ENCODE measurements around the gene KLHL25.
A peak's percentile ranks its signal among the peaks of the same experiment; 100 is the strongest.
"Not testable (repeated sequence)": the region's sequence is repeated elsewhere in the genome, so short reads cannot be mapped to it uniquely, and the experiment has no call there.

The KLHL25 gene

GRCh38 chr15:85810075-85810474, 15.3 kb upstream of the KLHL25 start:
- H3K9me3 ChIP-seq (ENCODE audit: control insufficient read depth, low read length): no peaks in the 10 kb centered on the region
- H3K79me2 ChIP-seq: no peaks in the 10 kb centered on the region
- H3K4me2 ChIP-seq (ENCODE audit: low read length): no peak overlapping the region
- no peaks in the 10 kb centered on the region for H3K36me3 ChIP-seq (ENCODE audit: control insufficient read depth, insufficient read depth, low read length)
- H3K4me3 ChIP-seq (ENCODE audit: low read depth, low read length): no peak overlapping the region
- H3K4me1 ChIP-seq: no peaks in the 10 kb centered on the region
- H3K27ac ChIP-seq: no peak overlapping the region
- H2AFZ ChIP-seq: no peak overlapping the region
- no peak for TF ChIP-seq CTCF (IDR thresholded peaks at IDR 0.05)
- H3K27me3 ChIP-seq (ENCODE audit: control insufficient read depth, insufficient read depth, low read length): no peaks in the 10 kb centered on the region
- H3K9ac ChIP-seq: no peak overlapping the region

- Histone ChIP-seq H2AFZ (no peak overlapping the region), H3K36me3 (ENCODE audit: control insufficient read depth, insufficient read depth, low read length) (no peaks in the 10 kb centered on the region), H3K79me2 (no peaks in the 10 kb centered on the region), H3K27me3 (ENCODE audit: control insufficient read depth, insufficient read depth, low read length) (no peaks in the 10 kb centered on the region), H3K4me3 (ENCODE audit: low read depth, low read length) (no peak overlapping the region), H3K9ac (no peak overlapping the region), H3K4me1 (no peaks in the 10 kb centered on the region), H3K4me2 (ENCODE audit: low read length) (no peak overlapping the region), H3K27ac (no peak overlapping the region), H3K9me3 (ENCODE audit: control insufficient read depth, low read length) (no peaks in the 10 kb centered on the region)
- TF ChIP-seq CTCF (IDR thresholded peaks at IDR 0.05): no peak
Measured at GRCh38 chr15:85805420-85805819, 10.7 kb upstream of the KLHL25 start.

GRCh38 chr15:85804481-85805170, 9.9 kb upstream of the KLHL25 start:
- TF ChIP-seq CTCF (IDR thresholded peaks at IDR 0.05): no peak

GRCh38 chr15:85802617-85803016, 7.9 kb upstream of the KLHL25 start:
- H3K9me3 ChIP-seq (ENCODE audit: control insufficient read depth, low read length); H2AFZ ChIP-seq; H3K9ac ChIP-seq; H3K27ac ChIP-seq; H3K4me3 ChIP-seq (ENCODE audit: low read depth, low read length); H3K36me3 ChIP-seq (ENCODE audit: control insufficient read depth, insufficient read depth, low read length); H3K79me2 ChIP-seq; H3K4me2 ChIP-seq (ENCODE audit: low read length); H3K27me3 ChIP-seq (ENCODE audit: control insufficient read depth, insufficient read depth, low read length); H3K4me1 ChIP-seq: not testable (repeated sequence)

More at GRCh38 chr15:85804481-85805170, 9.9 kb upstream of the KLHL25 start:
- no peaks in the 10 kb centered on the region for H3K4me1 ChIP-seq
- no peak overlapping the region for H2AFZ ChIP-seq
- no peaks in the 10 kb centered on the region for H3K36me3 ChIP-seq (ENCODE audit: control insufficient read depth, insufficient read depth, low read length)
- H3K27ac ChIP-seq: no peak overlapping the region
- H3K4me2 ChIP-seq (ENCODE audit: low read length): no peak overlapping the region
- H3K4me3 ChIP-seq (ENCODE audit: low read depth, low read length): no peak overlapping the region
- H3K27me3 ChIP-seq (ENCODE audit: control insufficient read depth, insufficient read depth, low read length): no peaks in the 10 kb centered on the region
- H3K9ac ChIP-seq: no peak overlapping the region
- H3K9me3 ChIP-seq (ENCODE audit: control insufficient read depth, low read length): no peaks in the 10 kb centered on the region
- no peaks in the 10 kb centered on the region for H3K79me2 ChIP-seq

- Histone ChIP-seq H3K4me1 (no peaks in the 10 kb centered on the region), H3K27me3 (ENCODE audit: control insufficient read depth, insufficient read depth, low read length) (no peaks in the 10 kb centered on the region), H3K4me2 (ENCODE audit: low read length) (no peak overlapping the region), H3K4me3 (ENCODE audit: low read depth, low read length) (no peak overlapping the region), H3K79me2 (no peaks in the 10 kb centered on the region), H3K9me3 (ENCODE audit: control insufficient read depth, low read length) (no peaks in the 10 kb centered on the region), H3K9ac (no peak overlapping the region), H3K27ac (no peak overlapping the region), H3K36me3 (ENCODE audit: control insufficient read depth, insufficient read depth, low read length) (no peaks in the 10 kb centered on the region), H2AFZ (no peak overlapping the region)
- TF ChIP-seq CTCF (IDR thresholded peaks at IDR 0.05): peak; percentile 35
Measured at GRCh38 chr15:85800478-85801123, 5.9 kb upstream of the KLHL25 start.

- H3K27ac ChIP-seq; H3K27me3 ChIP-seq (ENCODE audit: control insufficient read depth, insufficient read depth, low read length); H2AFZ ChIP-seq; H3K9me3 ChIP-seq (ENCODE audit: control insufficient read depth, low read length); H3K9ac ChIP-seq; H3K79me2 ChIP-seq; H3K4me3 ChIP-seq (ENCODE audit: low read depth, low read length); H3K36me3 ChIP-seq (ENCODE audit: control insufficient read depth, insufficient read depth, low read length); H3K4me1 ChIP-seq; H3K4me2 ChIP-seq (ENCODE audit: low read length): not testable (repeated sequence)
Measured at GRCh38 chr15:85796371-85796770, 1.6 kb upstream of the KLHL25 start.
